Glomerular visceral epithelial cell (primary cell): ENCODE data around the gene NANOGP8.
A peak's percentile ranks its signal among the peaks of the same experiment; 100 is the strongest.
"Not testable (repeated sequence)": the region's sequence is repeated elsewhere in the genome, so short reads cannot be mapped to it uniquely, and the experiment has no call there.

Source experiments
- DNase-seq: peaks from one replicate; pipeline ENCODE4 v3.0.0-alpha.2; 2016; ENCODE audit errors: extremely low spot score

The NANOGP8 gene

DNA sequence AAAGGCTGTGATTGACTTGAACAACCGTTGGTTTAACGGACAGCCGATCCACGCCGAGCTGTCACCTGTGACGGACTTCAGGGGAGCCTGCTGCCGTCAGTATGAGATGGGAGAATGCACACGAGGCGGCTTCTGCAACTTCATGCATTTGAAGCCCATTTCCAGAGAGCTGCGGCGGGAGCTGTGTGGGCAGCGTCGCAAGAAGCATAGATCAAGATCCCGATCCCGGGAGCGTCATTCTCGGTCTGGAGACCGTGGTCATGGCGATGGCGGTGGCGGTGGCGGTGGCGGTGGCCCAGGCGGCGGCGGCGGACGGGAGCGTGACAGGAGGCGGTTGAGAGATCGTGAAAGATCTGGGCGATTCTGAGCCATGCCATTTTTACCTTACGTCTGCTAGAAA lies 7.8 kb upstream of the NANOGP8 start:
- no peak for DNase-seq

DNA sequence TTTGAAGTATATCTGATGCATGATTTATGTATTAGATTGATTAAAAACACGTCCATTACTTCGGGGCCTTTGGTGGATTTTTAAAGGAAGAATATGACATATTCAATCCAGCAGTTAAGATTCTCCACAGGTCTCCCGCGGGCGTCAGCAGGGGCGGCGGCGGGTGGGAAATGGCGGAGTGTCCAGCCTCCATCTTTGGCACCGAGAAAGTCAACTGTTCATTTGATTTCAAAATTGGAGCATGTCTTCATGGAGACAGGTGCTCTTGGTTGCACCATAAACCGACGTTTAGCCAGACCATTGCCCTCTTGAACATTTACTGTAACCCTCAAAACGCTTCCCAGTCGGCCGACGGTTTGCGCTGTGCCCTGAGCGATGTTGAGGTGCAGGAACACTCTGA lies 7.2 kb upstream of the NANOGP8 start:
- DNase-seq: no peak

DNA sequence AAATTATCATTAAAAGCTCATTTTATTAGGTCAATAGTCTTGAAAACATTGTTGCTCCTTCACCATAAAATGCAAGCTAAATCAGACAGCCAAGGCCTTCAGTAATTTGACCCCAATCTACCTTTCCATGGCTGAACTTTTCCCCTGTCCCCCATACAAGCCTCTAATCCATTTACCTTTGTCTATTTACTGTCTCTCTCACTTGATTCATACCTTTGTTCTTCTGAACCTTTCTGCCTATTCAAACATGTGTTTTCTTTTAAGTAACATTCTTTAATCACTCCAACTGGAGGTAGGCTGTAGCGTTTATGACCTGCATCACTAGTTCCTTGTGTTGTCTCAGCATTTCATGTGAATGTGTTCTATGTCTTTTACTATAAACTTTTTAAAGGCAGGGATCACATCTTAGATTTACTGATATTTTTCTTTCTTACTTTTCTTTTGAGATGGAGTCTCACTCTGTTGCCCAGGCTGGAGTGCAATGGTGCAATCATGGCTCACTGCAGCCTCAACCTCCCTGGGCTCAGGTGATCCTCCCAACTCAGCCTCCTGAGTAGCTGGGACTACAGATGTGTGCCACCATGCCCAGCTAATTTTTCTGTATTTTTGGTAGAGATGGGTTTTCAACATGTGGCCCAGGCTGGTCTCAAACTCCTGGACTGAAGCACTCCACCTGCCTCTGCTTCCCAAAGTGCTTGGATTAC lies 5.2 kb upstream of the NANOGP8 start:
- DNase-seq: no peak

DNA sequence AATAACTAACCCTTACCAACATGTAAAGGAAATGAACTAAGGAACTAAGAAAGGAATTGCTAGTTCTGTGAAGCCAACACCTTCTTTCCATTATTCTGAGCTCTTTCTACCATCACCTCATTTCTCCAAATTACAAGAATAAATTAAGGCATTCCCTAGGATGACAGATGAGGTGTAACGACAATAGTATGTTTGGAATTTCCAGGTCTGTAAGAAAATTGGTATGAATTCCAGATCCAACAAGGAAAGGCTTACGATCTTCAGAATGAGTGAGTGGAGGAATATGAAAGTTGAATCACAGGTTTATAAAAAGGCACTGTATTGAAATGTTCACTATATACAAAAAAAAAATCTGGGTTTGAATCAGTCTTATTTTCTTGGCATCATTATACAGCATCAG lies 4.5 kb upstream of the NANOGP8 start:
- DNase-seq: no peak

DNA sequence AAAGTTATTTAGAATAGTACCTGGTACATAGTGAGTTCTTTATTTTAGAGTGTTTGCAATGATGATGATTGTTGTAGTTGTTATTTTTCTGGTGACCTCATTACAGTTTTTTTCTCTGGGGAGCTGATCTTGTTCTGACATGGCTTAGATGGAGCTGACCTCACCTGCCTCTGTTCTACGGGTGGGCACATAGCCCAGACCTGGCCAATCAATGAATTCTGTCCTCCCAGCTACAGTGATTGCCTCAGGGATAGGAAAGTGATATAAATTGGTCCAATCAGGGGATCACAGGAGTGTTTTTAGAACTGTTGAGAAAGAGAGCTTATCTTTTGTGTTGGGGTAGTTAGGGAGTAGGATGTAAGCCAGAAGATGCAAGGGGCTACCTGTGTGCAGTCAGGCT lies 3.2 kb upstream of the NANOGP8 start:
- no peak for DNase-seq

DNA sequence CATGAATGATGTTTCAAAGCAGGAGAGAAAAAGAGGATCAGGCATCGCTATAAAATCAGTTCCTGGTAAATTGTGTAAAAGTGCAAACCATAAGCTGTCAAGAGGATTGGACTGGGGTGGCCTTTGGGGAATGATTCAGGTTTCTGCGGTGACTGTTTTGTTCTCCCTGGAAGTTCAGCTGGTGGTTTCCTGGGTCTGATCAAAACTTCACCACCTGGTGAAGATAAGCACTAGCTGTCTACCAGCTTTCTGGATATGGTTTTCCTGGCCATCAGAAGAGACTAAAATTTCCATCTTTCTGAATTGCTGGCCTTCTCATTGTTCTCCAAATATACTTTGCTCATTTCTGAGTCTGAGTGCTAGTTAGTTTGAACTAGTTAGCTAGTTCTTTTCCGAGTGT lies 2.7 kb upstream of the NANOGP8 start:
- DNase-seq: no peak

DNA sequence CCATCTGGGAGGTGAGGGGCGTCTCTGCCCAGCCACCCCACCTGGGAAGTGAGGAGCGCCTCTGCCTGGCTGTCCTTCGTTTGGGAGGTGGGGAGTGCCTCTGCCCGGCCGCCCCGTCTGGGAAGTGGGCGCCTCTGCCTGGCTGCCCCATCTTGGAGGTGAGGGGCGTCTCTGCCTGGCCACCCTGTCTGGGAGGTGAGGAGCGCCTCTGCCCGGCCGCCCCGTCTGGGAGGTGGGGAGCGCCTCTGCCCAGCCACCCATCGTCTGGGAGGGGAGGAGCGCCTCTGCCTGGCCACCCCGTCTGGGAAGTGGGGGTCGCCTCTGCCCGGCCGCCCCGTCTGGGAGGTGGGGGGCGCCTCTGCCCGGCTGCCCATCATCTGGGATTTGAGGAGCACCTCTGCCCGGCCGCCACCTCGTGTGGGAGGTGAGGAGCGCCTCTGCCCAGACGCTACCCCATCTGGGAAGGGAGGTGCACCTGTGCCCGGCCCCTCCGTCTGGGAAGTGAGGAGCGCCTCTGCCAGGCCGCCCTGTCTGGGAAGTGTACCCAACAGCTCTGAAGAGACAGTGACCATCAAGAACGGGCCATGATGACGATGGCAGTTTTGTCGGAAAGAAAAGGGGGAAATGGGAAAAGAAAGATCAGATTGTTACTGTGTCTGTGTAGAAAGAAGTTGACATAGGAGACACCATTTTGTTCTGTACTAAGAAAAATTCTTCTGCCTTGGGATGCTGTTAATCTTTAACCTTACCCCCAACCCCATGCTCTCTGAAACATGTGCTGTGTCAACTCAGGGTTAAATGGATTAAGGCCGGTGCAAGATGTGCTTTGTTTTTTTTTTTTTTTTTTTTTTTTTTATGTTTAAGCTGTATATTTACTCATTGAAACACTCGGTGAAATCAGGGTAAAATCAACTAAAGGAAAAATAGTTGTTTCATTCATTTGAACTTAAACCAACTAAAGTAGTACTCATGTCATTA lies 2.4 kb downstream of the NANOGP8 start:
- DNase-seq: not testable (repeated sequence)

DNA sequence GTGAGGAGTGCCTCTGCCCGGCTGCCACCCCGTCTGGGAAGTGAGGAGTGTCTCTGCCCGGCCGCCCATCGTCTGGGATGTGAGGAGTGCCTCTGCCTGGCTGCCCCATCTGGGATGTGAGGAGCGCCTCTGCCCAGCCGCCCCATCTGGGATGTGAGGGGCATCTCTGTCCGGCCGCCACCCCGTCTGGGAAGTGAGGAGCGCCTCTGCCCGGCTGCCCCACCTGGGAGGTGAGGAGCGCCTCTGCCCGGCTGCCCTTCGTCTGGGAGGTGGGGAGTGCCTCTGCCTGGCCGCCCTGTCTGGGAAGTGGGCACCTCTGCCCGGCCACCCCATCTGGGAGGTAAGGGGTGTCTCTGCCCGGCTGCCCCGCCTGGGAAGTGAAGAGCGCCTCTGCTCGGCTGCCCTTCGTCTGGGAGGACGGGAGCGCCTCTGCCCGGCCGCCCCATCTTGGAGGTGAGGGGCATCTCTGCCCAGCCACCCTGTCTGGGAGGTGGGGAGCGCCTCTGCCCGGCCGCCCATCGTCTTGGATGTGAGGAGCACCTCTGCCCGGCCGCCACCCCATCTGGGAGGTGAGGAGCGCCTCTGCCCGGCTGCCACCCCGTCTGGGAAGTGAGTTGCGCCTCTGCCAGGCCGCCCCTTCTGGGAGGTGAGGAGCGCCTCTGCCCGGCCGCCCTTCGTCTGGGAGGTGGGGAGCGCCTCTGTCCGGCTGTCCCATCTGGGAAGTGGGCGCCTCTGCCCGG lies 3.3 kb downstream of the NANOGP8 start:
- DNase-seq: not testable (repeated sequence)

DNA sequence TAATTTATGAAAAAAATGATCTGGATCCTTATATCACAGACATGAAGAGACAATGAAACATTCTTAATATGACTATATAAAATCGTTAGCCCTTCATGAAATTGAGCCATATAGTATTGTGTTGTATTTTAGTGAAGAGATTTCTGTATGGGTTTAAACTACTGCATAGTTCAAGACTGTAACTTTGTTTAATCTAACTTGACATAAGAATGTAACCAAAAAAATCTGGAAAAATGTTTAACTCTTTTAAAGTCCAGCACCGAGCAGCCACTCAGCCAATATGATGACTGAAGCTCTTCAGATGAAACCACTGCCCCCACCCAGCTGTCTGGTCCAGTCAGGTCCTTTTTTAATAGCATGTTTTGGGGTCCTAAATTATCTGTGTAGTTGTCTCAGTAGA lies 4.9 kb downstream of the NANOGP8 start:
- no peak for DNase-seq

DNA sequence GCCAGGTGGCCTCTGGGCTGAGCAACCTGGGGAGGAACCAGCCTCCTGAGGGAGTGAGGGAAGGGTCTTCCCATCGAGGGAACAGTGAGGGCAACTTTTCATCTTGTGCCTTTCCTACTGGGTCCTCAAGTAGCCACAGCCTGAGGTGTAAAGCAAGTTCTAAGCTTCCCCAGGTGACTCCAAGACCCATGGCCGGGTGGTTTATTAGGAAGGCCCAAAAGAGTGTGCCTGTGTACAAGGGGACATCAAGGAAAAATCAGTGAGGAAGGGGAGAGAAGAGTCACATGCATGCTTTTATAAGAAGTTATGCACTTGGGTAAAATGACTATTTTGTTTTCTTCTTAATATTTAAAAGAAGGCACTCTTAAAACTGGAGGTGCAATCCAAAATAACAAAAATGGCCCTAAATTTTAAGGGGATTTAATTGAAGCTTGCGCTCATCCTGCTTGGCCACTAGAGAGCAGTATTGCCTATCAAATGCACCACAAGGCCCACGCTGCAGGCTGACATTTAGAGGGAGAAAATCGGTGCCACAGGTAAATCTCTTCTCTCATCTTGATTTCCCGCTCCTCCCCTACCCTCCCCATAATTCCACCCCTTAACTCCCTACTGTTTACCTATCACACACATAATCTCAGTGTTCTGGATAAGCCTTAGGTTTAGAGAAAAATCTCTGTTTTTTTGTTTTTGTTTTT lies 6.7 kb downstream of the NANOGP8 start:
- peak; percentile 56 for DNase-seq

DNA sequence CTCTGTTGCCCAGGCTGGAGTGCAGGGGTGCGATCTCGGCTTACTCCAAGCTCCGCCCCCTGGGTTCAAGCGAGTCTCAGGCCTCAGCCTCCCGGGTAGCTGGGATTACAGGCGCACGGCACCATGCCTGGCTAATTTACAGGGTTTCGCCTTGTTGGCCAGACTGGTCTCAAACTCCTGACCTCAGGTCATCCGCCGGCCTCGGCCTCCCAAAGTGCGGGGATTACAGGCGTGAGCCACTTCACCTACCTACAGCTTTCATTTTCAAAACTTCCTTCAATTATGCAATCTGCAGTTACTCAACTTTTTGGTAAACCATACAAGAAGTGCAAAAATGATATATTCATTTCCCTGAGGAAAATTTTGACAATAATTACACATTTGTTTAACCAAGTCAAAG lies 14.0 kb downstream of the NANOGP8 start:
- DNase-seq: no peak

DNA sequence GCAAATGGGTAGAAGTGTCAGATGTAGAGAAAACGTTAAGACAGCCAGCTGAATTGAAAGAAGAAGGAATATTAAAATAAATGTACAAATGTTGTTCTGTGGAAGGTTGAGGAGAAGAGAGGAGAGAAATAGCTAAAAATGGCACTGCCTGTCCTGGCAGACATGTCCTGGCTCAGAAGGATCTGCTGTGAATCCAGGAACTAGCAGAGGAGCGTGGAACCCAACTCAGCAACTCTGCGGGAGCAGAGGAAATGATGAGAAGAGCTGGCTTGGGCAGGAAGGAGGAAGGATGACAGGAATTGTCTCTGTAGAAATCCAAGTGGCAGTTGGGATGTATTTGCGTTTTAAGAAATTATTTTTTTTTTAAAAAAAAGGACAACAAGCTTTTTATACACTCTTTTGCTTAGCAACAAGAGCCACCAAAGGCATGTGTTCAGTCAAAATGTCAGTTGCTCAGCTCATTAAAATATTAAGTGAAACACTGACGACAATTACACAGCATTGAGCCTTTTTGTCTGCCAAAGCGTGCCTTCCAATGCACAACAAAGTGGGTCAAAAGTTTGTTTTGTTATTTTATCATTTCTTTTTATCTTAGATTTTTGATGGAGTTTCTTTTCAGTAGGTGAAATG lies 16.1 kb downstream of the NANOGP8 start:
- no peak for DNase-seq

DNA sequence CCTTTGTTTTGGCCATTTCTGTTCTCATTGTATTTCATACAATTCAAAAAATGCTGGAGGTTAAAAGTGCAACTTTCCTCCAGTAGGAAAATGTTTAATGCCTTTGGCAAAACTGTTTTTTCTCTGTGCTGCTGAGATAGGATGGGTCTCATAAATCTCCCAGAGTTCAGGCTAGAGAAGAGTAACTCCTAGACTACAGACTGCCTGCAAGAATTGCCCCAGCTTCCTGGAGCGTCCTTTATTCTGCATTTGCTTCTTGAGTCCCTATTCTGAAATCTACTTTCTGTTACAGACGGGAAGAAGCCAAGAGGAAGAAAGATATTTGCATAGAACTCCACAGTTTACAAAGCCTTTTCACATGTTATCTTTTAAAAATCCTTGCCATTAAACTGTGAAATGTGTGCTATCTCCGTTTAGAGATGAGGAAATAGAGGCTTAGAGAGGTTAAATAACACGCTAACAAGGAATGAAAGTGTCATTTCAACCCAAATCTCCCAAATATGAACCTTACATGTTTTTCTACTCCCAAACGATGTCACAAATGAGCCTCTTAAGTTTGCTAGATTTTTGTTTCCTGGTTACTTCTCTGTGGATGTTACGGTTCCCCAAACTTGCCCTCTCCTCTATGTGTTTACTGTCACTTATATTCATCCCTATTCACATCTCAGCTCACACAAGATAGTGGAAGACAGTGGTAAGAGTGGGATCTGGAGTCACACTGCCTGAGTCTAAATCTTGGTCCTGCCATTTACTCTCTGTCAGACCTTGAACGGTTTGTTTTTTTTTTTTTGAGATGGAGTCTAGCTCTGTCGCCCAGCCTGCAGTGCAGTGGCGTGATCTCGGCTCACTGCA lies 17.4 kb downstream of the NANOGP8 start:
- DNase-seq: no peak

DNA sequence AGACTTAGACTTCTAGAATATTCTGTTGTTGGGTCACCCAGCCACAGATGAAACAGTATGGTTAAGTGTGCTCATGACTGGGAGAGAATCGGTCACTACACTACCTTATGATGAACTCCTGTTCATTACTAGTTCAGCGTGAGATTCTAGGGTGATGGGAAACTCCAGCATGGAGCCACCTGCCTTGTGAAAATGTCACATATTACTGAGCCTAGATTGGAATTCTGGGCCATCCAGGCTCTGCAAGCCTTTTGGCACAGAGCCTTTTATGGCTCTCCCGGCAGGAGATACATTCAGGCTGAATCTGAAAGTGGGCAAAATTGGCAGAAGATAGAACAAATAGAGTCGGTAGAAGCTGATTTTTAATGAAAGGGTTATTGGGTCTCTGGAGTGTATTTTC lies 19.0 kb downstream of the NANOGP8 start:
- no peak for DNase-seq

DNA sequence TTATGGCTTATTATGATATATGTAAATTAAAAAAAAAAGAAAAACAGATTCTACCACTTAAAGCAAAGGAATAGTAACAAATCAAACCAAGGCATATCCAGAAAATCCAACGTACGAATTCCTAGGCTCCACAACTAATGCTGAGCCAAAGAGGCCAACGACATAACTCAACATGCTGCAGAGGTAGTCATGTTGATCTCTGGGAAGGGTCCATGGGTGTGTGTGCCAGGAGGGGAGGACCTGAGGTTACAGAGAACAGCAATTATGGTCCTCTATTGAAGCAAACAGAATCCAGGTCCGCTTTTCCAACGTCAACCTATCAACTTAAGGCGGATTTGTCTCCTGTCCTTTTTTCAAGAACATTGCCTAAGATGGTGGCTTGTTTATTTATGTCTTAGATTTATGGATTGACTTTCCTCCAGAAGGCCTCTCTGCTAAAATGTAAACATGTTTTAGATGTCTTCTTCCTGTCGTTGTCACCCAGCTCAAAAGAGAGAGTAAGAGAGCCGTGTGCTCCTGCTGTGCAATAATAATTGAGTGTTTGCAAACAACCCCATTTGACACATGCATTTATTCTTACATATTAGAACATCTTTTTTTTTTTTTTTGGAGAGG lies 20.4 kb downstream of the NANOGP8 start:
- DNase-seq: no peak

DNA sequence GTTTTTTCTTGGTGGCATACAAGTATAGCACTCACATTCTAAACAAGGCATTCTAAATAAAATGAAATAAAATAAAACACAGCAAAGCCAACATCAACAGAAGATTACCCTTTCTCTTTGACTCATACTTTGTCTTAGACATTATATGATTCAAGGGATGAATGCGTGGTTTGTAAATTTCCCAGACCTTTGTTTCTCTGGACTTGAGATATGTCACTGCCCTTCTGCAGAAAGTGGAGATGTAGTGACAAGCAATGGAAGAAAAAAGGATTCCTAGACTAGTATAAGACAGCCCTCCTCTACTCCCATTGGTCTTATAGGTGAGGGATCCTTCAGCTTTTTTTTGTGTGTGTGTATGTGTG lies 22.4 kb downstream of the NANOGP8 start:
- no peak for DNase-seq

DNA sequence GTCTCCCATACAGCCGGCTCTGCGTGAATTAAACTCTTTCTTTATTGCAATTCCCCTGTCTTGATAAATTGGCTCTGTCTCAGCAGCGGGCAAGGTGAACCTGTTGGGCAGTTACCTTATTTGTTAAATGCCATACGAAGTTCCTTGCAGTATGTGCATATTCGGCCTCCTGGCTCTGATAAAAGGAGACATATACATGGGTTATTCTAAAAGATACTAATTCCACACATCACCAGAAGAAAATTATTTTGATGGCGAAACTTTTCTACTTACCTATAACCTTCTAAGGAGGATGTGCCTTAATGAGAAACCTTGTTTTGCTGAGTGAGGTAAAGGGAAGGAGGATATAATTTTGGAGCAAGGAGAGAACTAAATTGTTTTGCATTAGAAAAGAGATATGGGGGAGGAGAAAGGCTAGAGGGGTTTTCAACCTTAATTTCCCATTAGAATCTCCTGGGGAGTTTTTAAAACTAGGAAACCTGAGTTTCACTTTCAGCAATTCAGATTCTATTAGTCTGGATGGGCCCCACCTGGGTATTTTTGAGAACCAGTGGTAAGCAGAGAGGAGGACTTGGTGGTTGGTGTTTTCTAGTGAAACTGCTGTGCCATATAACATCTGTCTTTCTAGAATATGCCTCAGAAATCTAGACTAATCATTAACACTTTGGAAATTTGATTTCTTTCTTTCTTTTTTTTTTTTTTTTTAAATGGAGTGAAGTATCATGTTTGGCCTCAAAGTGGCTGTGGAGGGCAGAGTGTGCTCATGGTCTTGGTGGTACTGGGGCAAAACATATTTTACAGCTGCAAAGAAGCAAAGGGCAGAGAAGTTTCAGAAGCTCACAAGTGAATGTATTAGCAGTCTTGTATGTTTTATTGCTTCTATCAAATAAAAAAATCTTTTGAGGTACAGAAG lies 23.0 kb downstream of the NANOGP8 start:
- no peak for DNase-seq

DNA sequence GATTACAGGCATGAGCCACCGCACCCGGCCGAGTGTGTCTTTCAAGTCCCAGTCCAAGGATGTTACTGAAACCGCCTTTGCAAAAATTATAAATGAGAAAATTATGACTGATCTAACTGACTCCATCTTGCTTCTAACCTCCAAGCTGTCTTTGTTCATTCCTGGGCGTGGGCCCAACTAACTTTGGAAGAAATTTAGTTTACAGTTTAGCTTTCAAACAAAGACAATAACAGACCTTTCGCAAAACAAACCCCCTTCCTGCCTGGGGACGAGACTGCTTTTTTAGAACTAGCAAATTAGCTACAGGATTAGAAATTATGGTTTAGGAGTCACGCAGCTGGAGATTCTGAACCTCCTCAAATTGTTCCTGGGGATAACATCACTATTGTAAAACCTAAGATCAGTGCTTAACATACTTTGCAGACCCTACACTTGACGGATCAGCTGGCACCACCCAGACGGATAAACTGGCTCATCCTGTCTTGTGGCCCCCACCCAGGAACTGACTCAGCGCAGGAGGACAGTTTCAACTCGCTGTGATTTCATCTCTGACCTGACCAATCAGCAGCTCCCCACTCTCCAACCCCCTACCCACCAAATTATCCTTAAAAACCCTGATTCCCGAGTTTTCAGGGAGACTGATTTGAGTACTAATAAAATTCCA lies 23.8 kb downstream of the NANOGP8 start:
- no peak for DNase-seq
